Panc1 (cell line): Measurements from ENCODE around the gene OR2V2. TPM values are rescaled to one million over a fixed set of nuclear protein-coding genes. Genes with fewer than 3 reads are reported as not detected.

Experiments
- ATAC-seq: fragments of 200-7000 bp; cut with Tn5 transposase; 2 replicates; pipeline ENCODE4 v1.9.1; 2020; ENCODE audit warnings: mild to moderate bottlenecking, moderate library complexity
- BruUV-seq: library from RNA; stranded (reverse); fragments of 400-500 nt; replicated peaks from 2 replicates; lab custom pipeline; 2021; lab: Mats Ljungman, UMichigan
- CTCF ChIA-PET: fragments of 300-600 bp; sonication (Branson Sonifier 250); formaldehyde crosslinking; loops from one replicate; lab custom pipeline; 2022; ENCODE audit warnings: antibody characterized with exemption; lab: Charles Lee
- POLR2A ChIA-PET: fragments of 300-600 bp; sonication (Branson Sonifier 250); formaldehyde crosslinking; loops from one replicate; lab custom pipeline; 2022; ENCODE audit warnings: antibody characterized with exemption; lab: Charles Lee
- DNase-seq: peaks from one replicate; pipeline ENCODE4 v3.0.0-alpha.2; 2010; ENCODE audit warnings: low read depth, low spot score
- H3K27ac ChIP-seq: 2 replicates; pipeline ENCODE4 v1.5.1; 2011; ENCODE audit warnings: mild to moderate bottlenecking, low read length, inconsistent platforms
- H3K27me3 ChIP-seq: fragments of 200-500 bp; sonication (Bioruptor generic); 2 replicates; pipeline ENCODE4 v1.6.0; 2014; ENCODE audit warnings: low read length, inconsistent platforms; ENCODE audit not compliant: control insufficient read depth, insufficient read depth
- H3K36me3 ChIP-seq: fragments of 200-500 bp; sonication (Bioruptor generic); 2 replicates; pipeline ENCODE4 v1.5.1; 2014; ENCODE audit warnings: inconsistent platforms, mild to moderate bottlenecking, low read length, moderate library complexity; ENCODE audit not compliant: control insufficient read depth, insufficient read depth
- H3K4me1 ChIP-seq: 2 replicates; pipeline ENCODE4 v1.5.1; 2011; ENCODE audit warnings: inconsistent platforms, mild to moderate bottlenecking, low read length, moderate library complexity; ENCODE audit not compliant: control insufficient read depth, insufficient read depth
- H3K4me3 ChIP-seq, 2 experiments: 2 replicates each; pipeline ENCODE4 v1.5.1; 2011 to 2012; ENCODE audit warnings: low read depth in 2 of 2, low read length in 2 of 2, mild to moderate bottlenecking in 2 of 2, inconsistent platforms in 1 of 2, moderate library complexity in 1 of 2
- H3K9me3 ChIP-seq: fragments of 200-500 bp; sonication (Bioruptor generic); 2 replicates; pipeline ENCODE4 v1.5.1; 2014; ENCODE audit warnings: low read depth, mild to moderate bottlenecking, inconsistent platforms, low read length, moderate library complexity; ENCODE audit not compliant: control insufficient read depth, insufficient read depth
- POLR2AphosphoS5 ChIP-seq: IDR thresholded peaks from 2 replicates; pipeline ENCODE4 v1.6.1; 2012; ENCODE audit warnings: mild to moderate bottlenecking, low read depth, low read length, moderate library complexity
- SIN3A ChIP-seq: IDR thresholded peaks from 2 replicates; pipeline ENCODE4 v1.6.1; 2012; ENCODE audit warnings: low read depth, mild to moderate bottlenecking, low read length, moderate library complexity, borderline replicate concordance; ENCODE audit not compliant: insufficient read depth
- TCF7L2 ChIP-seq: IDR thresholded peaks from 2 replicates; pipeline ENCODE4 v1.6.1; 2011; ENCODE audit warnings: mild to moderate bottlenecking, low read depth, low read length, inconsistent platforms
- in situ Hi-C: cut with HindIII; loops from 2 replicates; pipeline ENCODE4 v1.10.0; 2016; ENCODE audit warnings: low sequenced_read_pairs, low pct_unique_long_range_greater_than_20kb
- intact Hi-C: fragments of 100-400 bp; cut with micrococcal nuclease; formaldehyde crosslinking; loops from one replicate; pipeline ENCODE4 v1.10.0; 2022; ENCODE audit not compliant: unreplicated experiment
- total RNA-seq: library from RNA; stranded (reverse); gene quantifications from one replicate; pipeline ENCODE4 v1.2.1, GENCODE V29; 2021; ENCODE audit not compliant: unreplicated experiment
- TF ChIP-seq, protein P1 (sequence below), 2 experiments: IDR thresholded peaks; 2 replicates each; pipeline ENCODE4 v1.6.1; 2011 to 2012; ENCODE audit warnings: low read depth in 2 of 2, control low read depth in 1 of 2, low read length in 1 of 2, mild to moderate bottlenecking in 1 of 2, moderate library complexity in 1 of 2; ENCODE audit not compliant: insufficient read depth in 1 of 2
- TF ChIP-seq, protein P2 (sequence below): fragments of 450-650 bp; IDR thresholded peaks from 2 replicates; pipeline ENCODE4 v1.5.1; 2017; ENCODE audit warnings: mild to moderate bottlenecking

OR2V2 gene
- total RNA-seq, 1 experiment from 2014 or later: not detected

DNA sequence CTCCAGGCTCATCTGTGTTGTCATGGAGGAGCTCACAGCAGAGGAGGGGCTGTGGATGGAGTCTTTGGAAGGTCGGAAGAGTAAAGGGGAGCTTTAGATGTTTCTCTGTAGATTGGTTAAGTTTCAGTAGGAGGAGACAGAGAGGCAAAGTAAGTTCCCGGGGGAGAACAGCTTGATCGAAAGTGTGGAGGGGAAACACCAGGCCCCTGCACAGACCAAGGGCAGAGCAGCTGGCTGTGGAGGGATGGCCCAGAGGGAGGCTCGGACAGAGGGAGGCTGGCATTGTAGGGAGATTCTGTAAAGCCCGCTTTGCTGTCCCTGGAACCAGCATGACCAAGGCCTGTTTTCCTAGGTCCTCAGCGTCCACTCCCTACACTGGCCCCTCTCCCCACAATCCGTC, 5.3 kb upstream of the OR2V2 start:
- ATAC-seq (no peak), DNase-seq (no peak)
- Histone ChIP-seq H3K36me3 (no peaks in the 10 kb centered on the region), H3K27ac (no peak overlapping the region), H3K9me3 (no peaks in the 10 kb centered on the region), H3K4me3 (no peak overlapping the region), H3K27me3 (no peaks in the 10 kb centered on the region), H3K4me1 (no peaks in the 10 kb centered on the region)
- TF ChIP-seq SIN3A: no peak
- TF ChIP-seq, protein P1, sequence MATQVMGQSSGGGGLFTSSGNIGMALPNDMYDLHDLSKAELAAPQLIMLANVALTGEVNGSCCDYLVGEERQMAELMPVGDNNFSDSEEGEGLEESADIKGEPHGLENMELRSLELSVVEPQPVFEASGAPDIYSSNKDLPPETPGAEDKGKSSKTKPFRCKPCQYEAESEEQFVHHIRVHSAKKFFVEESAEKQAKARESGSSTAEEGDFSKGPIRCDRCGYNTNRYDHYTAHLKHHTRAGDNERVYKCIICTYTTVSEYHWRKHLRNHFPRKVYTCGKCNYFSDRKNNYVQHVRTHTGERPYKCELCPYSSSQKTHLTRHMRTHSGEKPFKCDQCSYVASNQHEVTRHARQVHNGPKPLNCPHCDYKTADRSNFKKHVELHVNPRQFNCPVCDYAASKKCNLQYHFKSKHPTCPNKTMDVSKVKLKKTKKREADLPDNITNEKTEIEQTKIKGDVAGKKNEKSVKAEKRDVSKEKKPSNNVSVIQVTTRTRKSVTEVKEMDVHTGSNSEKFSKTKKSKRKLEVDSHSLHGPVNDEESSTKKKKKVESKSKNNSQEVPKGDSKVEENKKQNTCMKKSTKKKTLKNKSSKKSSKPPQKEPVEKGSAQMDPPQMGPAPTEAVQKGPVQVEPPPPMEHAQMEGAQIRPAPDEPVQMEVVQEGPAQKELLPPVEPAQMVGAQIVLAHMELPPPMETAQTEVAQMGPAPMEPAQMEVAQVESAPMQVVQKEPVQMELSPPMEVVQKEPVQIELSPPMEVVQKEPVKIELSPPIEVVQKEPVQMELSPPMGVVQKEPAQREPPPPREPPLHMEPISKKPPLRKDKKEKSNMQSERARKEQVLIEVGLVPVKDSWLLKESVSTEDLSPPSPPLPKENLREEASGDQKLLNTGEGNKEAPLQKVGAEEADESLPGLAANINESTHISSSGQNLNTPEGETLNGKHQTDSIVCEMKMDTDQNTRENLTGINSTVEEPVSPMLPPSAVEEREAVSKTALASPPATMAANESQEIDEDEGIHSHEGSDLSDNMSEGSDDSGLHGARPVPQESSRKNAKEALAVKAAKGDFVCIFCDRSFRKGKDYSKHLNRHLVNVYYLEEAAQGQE (IDR thresholded peaks at IDR 0.05; ENCODE audit: insufficient read depth in 1 of 2, low read depth in 2 of 2, low read length in 1 of 2): no peak
- TF ChIP-seq, protein P2, sequence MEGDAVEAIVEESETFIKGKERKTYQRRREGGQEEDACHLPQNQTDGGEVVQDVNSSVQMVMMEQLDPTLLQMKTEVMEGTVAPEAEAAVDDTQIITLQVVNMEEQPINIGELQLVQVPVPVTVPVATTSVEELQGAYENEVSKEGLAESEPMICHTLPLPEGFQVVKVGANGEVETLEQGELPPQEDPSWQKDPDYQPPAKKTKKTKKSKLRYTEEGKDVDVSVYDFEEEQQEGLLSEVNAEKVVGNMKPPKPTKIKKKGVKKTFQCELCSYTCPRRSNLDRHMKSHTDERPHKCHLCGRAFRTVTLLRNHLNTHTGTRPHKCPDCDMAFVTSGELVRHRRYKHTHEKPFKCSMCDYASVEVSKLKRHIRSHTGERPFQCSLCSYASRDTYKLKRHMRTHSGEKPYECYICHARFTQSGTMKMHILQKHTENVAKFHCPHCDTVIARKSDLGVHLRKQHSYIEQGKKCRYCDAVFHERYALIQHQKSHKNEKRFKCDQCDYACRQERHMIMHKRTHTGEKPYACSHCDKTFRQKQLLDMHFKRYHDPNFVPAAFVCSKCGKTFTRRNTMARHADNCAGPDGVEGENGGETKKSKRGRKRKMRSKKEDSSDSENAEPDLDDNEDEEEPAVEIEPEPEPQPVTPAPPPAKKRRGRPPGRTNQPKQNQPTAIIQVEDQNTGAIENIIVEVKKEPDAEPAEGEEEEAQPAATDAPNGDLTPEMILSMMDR: no peak
- TF ChIP-seq TCF7L2: no peak
- no peak for TF ChIP-seq POLR2AphosphoS5
- in situ Hi-C loops: no loop called here
- POLR2A ChIA-PET: no interaction called here
- CTCF ChIA-PET: no interaction called here
- BruUV-seq: no TSS peak
- intact Hi-C loops: no loop called here

DNA sequence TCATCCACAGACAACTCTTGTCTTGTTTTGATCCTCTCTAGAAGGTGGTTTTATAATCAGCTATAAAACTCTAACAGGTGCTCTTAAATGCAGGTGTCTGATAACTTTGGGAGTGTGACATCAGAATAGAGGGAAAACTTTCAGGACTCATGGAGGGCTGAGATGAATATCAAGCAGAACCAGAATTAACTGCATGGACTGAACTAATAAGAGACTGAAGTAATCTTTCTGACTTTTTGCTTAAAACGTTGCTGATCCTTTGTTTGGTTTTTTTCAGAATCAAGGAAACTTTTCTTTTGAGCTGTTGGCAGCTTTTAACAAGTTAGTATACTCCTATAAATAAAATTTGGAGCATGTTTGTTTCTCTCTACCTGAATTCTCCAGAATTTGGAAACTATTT, 2.3 kb upstream of the OR2V2 start:
- TF ChIP-seq SIN3A (no peak), POLR2AphosphoS5 (no peak), TCF7L2 (no peak)
- TF ChIP-seq, protein P1 (IDR thresholded peaks at IDR 0.05; ENCODE audit: insufficient read depth in 1 of 2, low read depth in 2 of 2, low read length in 1 of 2): no peak
- TF ChIP-seq, protein P2: no peak
- Histone ChIP-seq H3K36me3 (no peaks in the 10 kb centered on the region), H3K27ac (no peak overlapping the region), H3K4me1 (no peaks in the 10 kb centered on the region), H3K4me3 (no peak overlapping the region), H3K27me3 (no peaks in the 10 kb centered on the region), H3K9me3 (no peaks in the 10 kb centered on the region)
- ChIA-PET POLR2A (no interaction called here), CTCF (no interaction called here)
- DNase-seq (no peak), ATAC-seq (no peak)
- BruUV-seq: no TSS peak
- in situ Hi-C loops (no loop called here), intact Hi-C loops (no loop called here)
